Limb (tissue), 2 donors: ENCODE results near the gene ALDH3B1.

Experiments used
- DNase-seq, 2 donors: peaks; one replicate each; pipeline ENCODE4 v3.0.0-alpha.2; 2016; ENCODE audit errors: extremely low spot score in 2 of 2

The ALDH3B1 gene

GRCh38 chr11:67996622-67997474 lies 13.3 kb upstream of the ALDH3B1 start:
- DNase-seq = peak in 1 of 2 donors; percentile 47

- no peak for DNase-seq
Measured at GRCh38 chr11:67997475-67997921, 12.6 kb upstream of the ALDH3B1 start.

- DNase-seq = no peak
Measured at GRCh38 chr11:67998150-67999045, 11.7 kb upstream of the ALDH3B1 start.

- no peak for DNase-seq
Measured at GRCh38 chr11:67999201-67999629, 10.9 kb upstream of the ALDH3B1 start.

GRCh38 chr11:67999704-68000103 lies 10.4 kb upstream of the ALDH3B1 start:
- DNase-seq = no peak

- DNase-seq = no peak
Measured at GRCh38 chr11:68002575-68002937, 7.6 kb upstream of the ALDH3B1 start.

- DNase-seq = peak in 1 of 2 donors; percentile 45
Measured at GRCh38 chr11:68002938-68003845, 6.9 kb upstream of the ALDH3B1 start.

- peak in 1 of 2 donors; percentile 73 for DNase-seq
Measured at GRCh38 chr11:68003846-68004550, 6.1 kb upstream of the ALDH3B1 start, which contains the start of gene UNC93B1. Gene UNC93B1, minus strand, starts transcription at chr11:68004097. Its CDS starts 54 bp downstream, at chr11:68004043.

GRCh38 chr11:68004551-68005335 lies 5.4 kb upstream of the ALDH3B1 start:
- DNase-seq = peak in 1 of 2 donors; percentile 19

- no peak for DNase-seq
Measured at GRCh38 chr11:68006606-68007166, 3.4 kb upstream of the ALDH3B1 start.

GRCh38 chr11:68007498-68008380 lies 2.4 kb upstream of the ALDH3B1 start:
- no peak for DNase-seq

GRCh38 chr11:68008381-68009337 lies 1.5 kb upstream of the ALDH3B1 start:
- DNase-seq = no peak

GRCh38 chr11:68009391-68010089 lies 587 bp upstream of the ALDH3B1 start:
- no peak for DNase-seq

- no peak for DNase-seq
Measured at GRCh38 chr11:68011051-68011943, 1.2 kb downstream of the ALDH3B1 start.

- no peak for DNase-seq
Measured at GRCh38 chr11:68012044-68012842, 2.1 kb downstream of the ALDH3B1 start.
